Colonic mucosa (tissue), 4 donors: ENCODE data around the gene HOXB13. TPM values are rescaled to one million over a fixed set of nuclear protein-coding genes. Genes with fewer than 3 reads are reported as not detected.
"Not testable (repeated sequence)": the region's sequence is repeated elsewhere in the genome, so short reads cannot be mapped to it uniquely, and the experiment has no call there.

Experiments used
- DNase-seq: peaks from one replicate; pipeline ENCODE4 v3.0.0-alpha.2; 2020
- H3K27ac ChIP-seq: fragments of 200-600 bp; one replicate; pipeline ENCODE4 v1.8.0; 2021
- H3K27me3 ChIP-seq: fragments of 200-600 bp; one replicate; pipeline ENCODE4 v1.8.0; 2021
- H3K36me3 ChIP-seq: fragments of 200-600 bp; one replicate; pipeline ENCODE4 v1.8.0; 2021
- H3K4me1 ChIP-seq: fragments of 200-600 bp; one replicate; pipeline ENCODE4 v1.8.0; 2021; ENCODE audit warnings: mild to moderate bottlenecking
- H3K4me3 ChIP-seq: fragments of 200-600 bp; one replicate; pipeline ENCODE4 v1.8.0; 2021
- H3K9ac ChIP-seq, 2 donors: one replicate each; pipeline ENCODE4 v1.7.0; 2013; ENCODE audit warnings: control low read depth in 2 of 2, low read depth in 2 of 2, low read length in 2 of 2
- H3K9me3 ChIP-seq: fragments of 200-600 bp; one replicate; pipeline ENCODE4 v1.8.0; 2021
- intact Hi-C: fragments of 100-400 bp; cut with DNase I; formaldehyde crosslinking; loops from one replicate; pipeline ENCODE4 v1.14.1; 2022
- total RNA-seq, 2 donors: library from RNA; stranded (reverse); fragmentation: NEBNext Ultra II Directional in 1 of 2; extraction: Animal tissue kit (Norgen Biotek cat#: 25700) in 1 of 2; gene quantifications; one replicate each; pipeline ENCODE4 v1.2.1, GENCODE V29; 2021
- TF ChIP-seq, protein P1 (sequence below): fragments of 200-600 bp; IDR thresholded peaks from one replicate; pipeline ENCODE4 v1.8.0; 2022; ENCODE audit warnings: antibody characterized with exemption, mild to moderate bottlenecking
- donor health status: healthy.
- donor health status: DM: no; HTN: no; CAD: no.
- donor health status: DM: no; HTN: no; CAD: no.

The HOXB13 gene
- total RNA-seq, 2 donors from 2014 or later, result 82.9 to 122 TPM

GRCh38 chr17:48717367-48718226 lies 11.0 kb downstream of the HOXB13 start:
- H3K4me3 ChIP-seq, result no peak overlapping the region
- no peaks in the 10 kb centered on the region for H3K36me3 ChIP-seq
- no peaks in the 10 kb centered on the region for H3K9me3 ChIP-seq
- TF ChIP-seq, protein P1, sequence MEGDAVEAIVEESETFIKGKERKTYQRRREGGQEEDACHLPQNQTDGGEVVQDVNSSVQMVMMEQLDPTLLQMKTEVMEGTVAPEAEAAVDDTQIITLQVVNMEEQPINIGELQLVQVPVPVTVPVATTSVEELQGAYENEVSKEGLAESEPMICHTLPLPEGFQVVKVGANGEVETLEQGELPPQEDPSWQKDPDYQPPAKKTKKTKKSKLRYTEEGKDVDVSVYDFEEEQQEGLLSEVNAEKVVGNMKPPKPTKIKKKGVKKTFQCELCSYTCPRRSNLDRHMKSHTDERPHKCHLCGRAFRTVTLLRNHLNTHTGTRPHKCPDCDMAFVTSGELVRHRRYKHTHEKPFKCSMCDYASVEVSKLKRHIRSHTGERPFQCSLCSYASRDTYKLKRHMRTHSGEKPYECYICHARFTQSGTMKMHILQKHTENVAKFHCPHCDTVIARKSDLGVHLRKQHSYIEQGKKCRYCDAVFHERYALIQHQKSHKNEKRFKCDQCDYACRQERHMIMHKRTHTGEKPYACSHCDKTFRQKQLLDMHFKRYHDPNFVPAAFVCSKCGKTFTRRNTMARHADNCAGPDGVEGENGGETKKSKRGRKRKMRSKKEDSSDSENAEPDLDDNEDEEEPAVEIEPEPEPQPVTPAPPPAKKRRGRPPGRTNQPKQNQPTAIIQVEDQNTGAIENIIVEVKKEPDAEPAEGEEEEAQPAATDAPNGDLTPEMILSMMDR, result no peak
- peak overlapping the region; percentile 17 for H3K27ac ChIP-seq
- H3K4me1 ChIP-seq, result no peaks in the 10 kb centered on the region
- peaks cover 30% of the 10 kb centered on the region for H3K27me3 ChIP-seq
- peak; percentile 22 for DNase-seq
- H3K9ac ChIP-seq, result no peak overlapping the region
- intact Hi-C loops, result no loop called here

DNA sequence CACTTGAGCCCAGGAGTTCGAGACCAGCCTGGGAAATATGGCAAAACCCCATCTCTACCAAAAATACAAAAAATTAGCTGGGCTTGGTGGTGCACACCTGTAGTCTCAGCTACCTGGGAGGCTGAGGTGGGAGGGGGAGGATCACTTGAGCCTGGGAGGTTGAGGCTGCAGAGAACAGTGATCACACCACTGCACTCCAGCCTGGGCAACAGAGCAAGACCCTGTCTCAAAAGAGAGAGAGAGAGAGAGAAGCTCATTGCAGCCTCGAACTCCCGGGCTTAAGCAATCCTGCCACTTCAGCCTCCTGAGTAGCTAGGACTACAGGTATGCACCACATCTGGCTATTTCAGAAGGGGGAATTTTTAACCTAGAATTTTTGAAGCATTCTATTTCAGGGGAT lies 12.0 kb downstream of the HOXB13 start:
- H3K4me1 ChIP-seq, H3K9me3 ChIP-seq, DNase-seq, H3K9ac ChIP-seq, H3K4me3 ChIP-seq, intact Hi-C loops, H3K36me3 ChIP-seq: not testable (repeated sequence)
- H3K27me3 ChIP-seq, result peaks cover 21% of the 10 kb centered on the region
- peak overlapping the region; percentile 58 for H3K27ac ChIP-seq

GRCh38 chr17:48715496-48716399 lies 12.8 kb downstream of the HOXB13 start:
- Histone ChIP-seq H3K4me1 (no peaks in the 10 kb centered on the region), H3K27me3 (peaks cover 21% of the 10 kb centered on the region), H3K36me3 (no peaks in the 10 kb centered on the region), H3K27ac (peak overlapping the region; percentile 58), H3K9ac (no peak overlapping the region), H3K4me3 (no peak overlapping the region), H3K9me3 (no peaks in the 10 kb centered on the region)
- DNase-seq, result peak; percentile 58
- intact Hi-C loops, result no loop called here
- TF ChIP-seq, protein P1, result no peak

GRCh38 chr17:48711128-48711527 lies 17.4 kb downstream of the HOXB13 start:
- no peak for DNase-seq
- TF ChIP-seq, protein P1, result no peak
- intact Hi-C loops, result no loop called here
- Histone ChIP-seq H3K27me3 (peaks cover 3% of the 10 kb centered on the region), H3K9ac (no peak overlapping the region), H3K4me1 (no peaks in the 10 kb centered on the region), H3K27ac (no peak overlapping the region), H3K9me3 (no peaks in the 10 kb centered on the region), H3K4me3 (no peak overlapping the region), H3K36me3 (no peaks in the 10 kb centered on the region)

GRCh38 chr17:48704361-48705248 lies 23.9 kb downstream of the HOXB13 start:
- H3K9ac ChIP-seq, result no peak overlapping the region
- H3K4me1 ChIP-seq, result no peaks in the 10 kb centered on the region
- no peak overlapping the region for H3K27ac ChIP-seq
- TF ChIP-seq, protein P1, result no peak
- H3K4me3 ChIP-seq, result no peak overlapping the region
- no peaks in the 10 kb centered on the region for H3K27me3 ChIP-seq
- no peaks in the 10 kb centered on the region for H3K9me3 ChIP-seq
- intact Hi-C loops, result no loop called here
- no peak for DNase-seq
- no peaks in the 10 kb centered on the region for H3K36me3 ChIP-seq
